NOMO-1 (cell line): ENCODE results near the gene BCL2L13.

Experiments used
- DNase-seq, 2 experiments: peaks; one replicate each; lab custom pipeline; 2025; ENCODE audit not compliant: unreplicated experiment in 2 of 2; lab: John Stamatoyannopoulos, UW

Gene BCL2L13

GRCh38 chr22:17777005-17777716 lies 138.6 kb downstream of the BCL2L13 start:
- DNase-seq: peak; percentile 77 to 84

GRCh38 chr22:17777717-17778044 lies 139.1 kb downstream of the BCL2L13 start:
- no peak for DNase-seq

- DNase-seq: no peak
Measured at GRCh38 chr22:17778412-17778976, 139.9 kb downstream of the BCL2L13 start.

- no peak for DNase-seq
Measured at GRCh38 chr22:17779286-17780115, 140.9 kb downstream of the BCL2L13 start.

GRCh38 chr22:17780116-17780740 lies 141.7 kb downstream of the BCL2L13 start:
- no peak for DNase-seq
